ENCODE results near the gene CACNG7.
"Not testable (repeated sequence)": the region's sequence is repeated elsewhere in the genome, so short reads cannot be mapped to it uniquely, and the experiment has no call there.

Gene CACNG7

DNA sequence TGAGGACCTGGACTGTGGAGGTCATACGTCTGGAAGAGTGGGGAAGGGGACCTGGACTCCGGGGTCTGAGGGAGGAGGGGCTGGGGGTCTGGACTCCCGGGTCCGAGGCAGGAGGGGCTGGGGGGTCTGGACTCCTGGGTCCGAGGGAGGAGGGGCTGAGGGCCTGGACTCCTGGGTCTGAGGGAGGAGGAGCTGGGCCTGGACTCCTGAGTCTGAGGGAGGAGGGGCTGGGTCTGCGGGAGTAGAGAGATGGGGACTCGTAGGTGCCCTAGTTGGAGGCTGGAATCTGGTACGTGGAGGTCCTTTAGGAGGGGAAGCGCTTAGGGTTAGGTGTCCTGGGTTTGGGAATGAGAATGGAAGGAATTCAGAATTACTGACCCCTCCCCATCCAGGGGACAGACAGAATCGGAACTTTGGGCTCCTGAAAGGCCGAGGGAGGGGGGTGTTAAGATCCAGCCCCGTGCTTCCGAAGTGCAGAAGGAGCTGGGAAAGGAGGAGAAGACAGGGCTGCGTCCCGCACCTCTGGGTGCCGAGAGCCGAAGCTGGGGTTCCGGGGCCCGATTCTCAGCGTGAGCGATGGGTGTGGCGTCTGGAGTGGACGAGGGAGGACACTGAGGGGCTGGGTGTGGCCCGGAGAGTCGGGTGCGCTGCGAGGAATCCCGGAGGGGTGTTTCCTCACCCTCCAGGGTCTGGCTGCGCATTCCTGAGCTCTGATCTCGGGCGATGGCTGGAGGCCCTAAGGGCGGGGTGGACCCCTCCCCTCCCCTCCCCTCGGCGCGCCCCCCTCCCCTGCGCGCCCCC, 40.8 kb upstream of the CACNG7 start:
- no peak for TF ChIP-seq SUZ12 (IDR thresholded peaks at IDR 0.05; ENCODE audit: extremely low read depth, insufficient read depth, insufficient read length)
- TF ChIP-seq ZNF274 (IDR thresholded peaks at IDR 0.05; ENCODE audit: low read depth, low read length): no peak
- H3K4me1 ChIP-seq (ENCODE audit: insufficient read depth, insufficient read length): peaks cover 6% of the 10 kb centered on the region
- H3K9me3 ChIP-seq (ENCODE audit: insufficient read depth, low read length): no peaks in the 10 kb centered on the region
- peak overlapping the region; percentile 94 for H3K9ac ChIP-seq (ENCODE audit: insufficient read length, low read depth)
- H3K27me3 ChIP-seq (ENCODE audit: insufficient read depth, insufficient read length): no peaks in the 10 kb centered on the region
- no peak for DNase-seq (ENCODE audit: low read depth, low spot score)
- H3K36me3 ChIP-seq (ENCODE audit: insufficient read depth, insufficient read length, low read length): peaks cover 22% of the 10 kb centered on the region
- H3K4me3 ChIP-seq (ENCODE audit: insufficient read length, low read depth): peak overlapping the region; percentile 93

GRCh38 chr19:53868892-53869804, 39.9 kb upstream of the CACNG7 start:
- peaks cover 31% of the 10 kb centered on the region for H3K36me3 ChIP-seq (ENCODE audit: insufficient read depth, insufficient read length, low read length)
- peak overlapping the region; percentile 93 for H3K4me3 ChIP-seq (ENCODE audit: insufficient read length, low read depth)
- peak overlapping the region; percentile 94 for H3K9ac ChIP-seq (ENCODE audit: insufficient read length, low read depth)
- H3K9me3 ChIP-seq (ENCODE audit: insufficient read depth, low read length): no peaks in the 10 kb centered on the region
- TF ChIP-seq SUZ12 (IDR thresholded peaks at IDR 0.05; ENCODE audit: extremely low read depth, insufficient read depth, insufficient read length) (no peak), ZNF274 (IDR thresholded peaks at IDR 0.05; ENCODE audit: low read depth, low read length) (no peak), YY1 (IDR thresholded peaks at IDR 0.05; ENCODE audit: insufficient read depth, insufficient read length) (no peak)
- no peaks in the 10 kb centered on the region for H3K27me3 ChIP-seq (ENCODE audit: insufficient read depth, insufficient read length)
- no peak for DNase-seq (ENCODE audit: low read depth, low spot score)
- peaks cover 6% of the 10 kb centered on the region for H3K4me1 ChIP-seq (ENCODE audit: insufficient read depth, insufficient read length)

DNA sequence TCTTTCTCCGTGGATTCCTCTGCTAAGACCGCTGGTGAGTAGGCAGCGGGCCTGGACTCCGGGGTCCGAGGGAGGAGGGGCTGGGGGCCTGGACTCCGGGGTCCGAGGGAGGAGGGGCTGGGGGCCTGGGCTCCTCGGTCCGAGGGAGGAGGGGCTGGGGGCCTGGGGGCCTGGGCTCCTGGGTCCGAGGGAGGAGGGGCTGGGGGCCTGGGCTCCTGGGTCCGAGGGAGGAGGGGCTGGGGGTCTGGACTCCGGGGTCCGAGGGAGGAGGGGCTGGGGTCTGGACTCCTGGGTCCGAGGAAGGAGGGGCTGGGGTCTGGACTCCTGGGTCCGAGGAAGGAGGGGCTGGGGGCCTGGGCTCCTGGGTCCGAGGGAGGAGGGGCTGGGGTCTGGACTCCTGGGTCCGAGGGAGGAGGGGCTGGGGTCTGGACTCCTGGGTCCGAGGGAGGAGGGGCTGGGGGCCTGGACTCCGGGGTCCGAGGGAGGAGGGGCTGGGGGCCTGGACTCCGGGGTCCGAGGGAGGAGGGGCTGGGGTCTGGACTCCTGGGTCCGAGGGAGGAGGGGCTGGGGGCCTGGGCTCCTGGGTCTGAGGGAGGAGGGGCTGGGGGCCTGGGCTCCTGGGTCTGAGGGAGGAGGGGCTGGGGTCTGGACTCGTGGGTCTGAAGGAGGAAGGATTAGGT, 39.1 kb upstream of the CACNG7 start:
- H3K27me3 ChIP-seq (ENCODE audit: insufficient read depth, insufficient read length); DNase-seq (ENCODE audit: low read depth, low spot score); H3K9me3 ChIP-seq (ENCODE audit: insufficient read depth, low read length); H3K9ac ChIP-seq (ENCODE audit: insufficient read length, low read depth); H3K4me1 ChIP-seq (ENCODE audit: insufficient read depth, insufficient read length): not testable (repeated sequence)
- peak overlapping the region; percentile 93 for H3K4me3 ChIP-seq (ENCODE audit: insufficient read length, low read depth)
- H3K36me3 ChIP-seq (ENCODE audit: insufficient read depth, insufficient read length, low read length): peaks cover 38% of the 10 kb centered on the region

DNA sequence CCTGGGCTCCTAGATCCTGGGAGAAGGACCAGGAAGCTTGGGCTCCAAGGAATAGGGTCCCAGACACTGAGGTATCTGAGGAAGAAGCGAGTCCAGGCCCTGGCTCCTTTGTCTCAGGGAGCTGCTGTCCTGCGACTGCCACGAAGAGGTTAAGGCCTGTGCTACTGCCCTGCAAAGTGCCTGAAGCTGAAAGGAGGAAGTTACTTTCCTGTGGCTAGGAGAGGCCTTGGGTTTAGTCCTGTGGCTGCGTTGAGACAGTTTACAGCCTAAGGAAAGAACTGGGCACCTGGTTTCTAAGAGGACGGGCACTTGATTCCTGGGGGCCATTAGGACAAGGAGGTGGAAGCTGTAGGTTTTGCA, 38.6 kb upstream of the CACNG7 start:
- peaks cover 43% of the 10 kb centered on the region for H3K36me3 ChIP-seq (ENCODE audit: insufficient read depth, insufficient read length, low read length)
- DNase-seq (ENCODE audit: low read depth, low spot score): no peak
- TF ChIP-seq YY1 (IDR thresholded peaks at IDR 0.05; ENCODE audit: insufficient read depth, insufficient read length) (no peak), SUZ12 (IDR thresholded peaks at IDR 0.05; ENCODE audit: extremely low read depth, insufficient read depth, insufficient read length) (no peak), ZNF274 (IDR thresholded peaks at IDR 0.05; ENCODE audit: low read depth, low read length) (no peak)
- H3K4me3 ChIP-seq (ENCODE audit: insufficient read length, low read depth): no peak overlapping the region
- H3K9me3 ChIP-seq (ENCODE audit: insufficient read depth, low read length): no peaks in the 10 kb centered on the region
- H3K4me1 ChIP-seq (ENCODE audit: insufficient read depth, insufficient read length): peaks cover 2% of the 10 kb centered on the region
- no peak overlapping the region for H3K9ac ChIP-seq (ENCODE audit: insufficient read length, low read depth)
- H3K27me3 ChIP-seq (ENCODE audit: insufficient read depth, insufficient read length): no peaks in the 10 kb centered on the region

- Histone ChIP-seq H3K4me3 (ENCODE audit: insufficient read length, low read depth) (no peak overlapping the region), H3K27me3 (ENCODE audit: insufficient read depth, insufficient read length) (no peaks in the 10 kb centered on the region), H3K4me1 (ENCODE audit: insufficient read depth, insufficient read length) (no peaks in the 10 kb centered on the region), H3K36me3 (ENCODE audit: insufficient read depth, insufficient read length, low read length) (peaks cover 49% of the 10 kb centered on the region), H3K9ac (ENCODE audit: insufficient read length, low read depth) (no peak overlapping the region), H3K9me3 (ENCODE audit: insufficient read depth, low read length) (no peaks in the 10 kb centered on the region)
- TF ChIP-seq YY1 (IDR thresholded peaks at IDR 0.05; ENCODE audit: insufficient read depth, insufficient read length) (no peak), ZNF274 (IDR thresholded peaks at IDR 0.05; ENCODE audit: low read depth, low read length) (no peak), SUZ12 (IDR thresholded peaks at IDR 0.05; ENCODE audit: extremely low read depth, insufficient read depth, insufficient read length) (no peak)
- DNase-seq (ENCODE audit: low read depth, low spot score): no peak
These were observed 37.6 kb upstream of the CACNG7 start for GRCh38 chr19:53871454-53871853.

GRCh38 chr19:53872762-53873161, 36.3 kb upstream of the CACNG7 start:
- no peaks in the 10 kb centered on the region for H3K4me1 ChIP-seq (ENCODE audit: insufficient read depth, insufficient read length)
- H3K27me3 ChIP-seq (ENCODE audit: insufficient read depth, insufficient read length): no peaks in the 10 kb centered on the region
- TF ChIP-seq ZNF274 (IDR thresholded peaks at IDR 0.05; ENCODE audit: low read depth, low read length): no peak
- TF ChIP-seq YY1 (IDR thresholded peaks at IDR 0.05; ENCODE audit: insufficient read depth, insufficient read length): no peak
- TF ChIP-seq SUZ12 (IDR thresholded peaks at IDR 0.05; ENCODE audit: extremely low read depth, insufficient read depth, insufficient read length): no peak
- no peak overlapping the region for H3K4me3 ChIP-seq (ENCODE audit: insufficient read length, low read depth)
- H3K9me3 ChIP-seq (ENCODE audit: insufficient read depth, low read length): no peaks in the 10 kb centered on the region
- no peak overlapping the region for H3K9ac ChIP-seq (ENCODE audit: insufficient read length, low read depth)
- H3K36me3 ChIP-seq (ENCODE audit: insufficient read depth, insufficient read length, low read length): peaks cover 49% of the 10 kb centered on the region
- DNase-seq (ENCODE audit: low read depth, low spot score): no peak

Measured in NT2/D1 (cell line).